ENCODE results near the gene PLB1.

DNA sequence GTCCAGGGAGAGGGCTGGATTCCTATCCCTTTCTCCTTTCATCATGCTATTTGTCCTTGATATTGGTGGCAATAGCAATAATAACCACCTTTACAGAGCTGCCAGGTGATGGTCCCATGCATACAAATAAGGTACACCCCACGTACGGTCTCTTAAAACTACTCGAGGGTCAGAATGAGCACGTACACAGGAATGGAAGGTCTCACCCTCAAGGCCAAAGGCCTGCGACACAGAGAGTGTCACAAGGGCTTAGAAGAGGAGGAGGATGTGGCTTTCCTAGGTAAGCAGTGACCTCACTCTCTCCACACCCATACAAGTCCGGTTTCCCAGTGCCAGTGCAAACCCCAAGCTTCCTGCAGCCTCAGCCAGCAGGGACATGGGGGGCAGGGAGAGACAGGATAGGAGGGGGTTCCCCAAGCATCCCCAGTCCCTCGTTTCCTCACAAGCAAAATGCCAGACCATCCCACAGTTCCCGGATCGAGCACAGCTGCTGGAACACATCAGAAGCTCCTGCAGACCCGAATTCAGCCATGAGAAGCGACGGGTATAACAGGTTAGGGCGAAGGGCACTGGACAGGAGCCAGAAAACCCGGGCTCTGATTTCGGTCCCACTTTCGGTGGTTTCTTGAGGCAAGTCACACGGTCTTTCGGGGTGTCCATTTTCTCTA lies 49.2 kb downstream of the PLB1 start:
- TF ChIP-seq CTCF (IDR thresholded peaks at IDR 0.05) (no peak), POLR2A (IDR thresholded peaks at IDR 0.05) (no peak)
